CD8-positive, alpha-beta memory T cell (primary cell): ENCODE data around the gene CHADL. TPM values are rescaled to one million over a fixed set of nuclear protein-coding genes. Genes with fewer than 3 reads are reported as not detected.

Experiments
- CTCF ChIA-PET: fragments of 350-600 bp; sonication (Branson Sonifier 250); formaldehyde crosslinking; loops from one replicate; lab custom pipeline; 2021; ENCODE audit warnings: antibody characterized with exemption; lab: Charles Lee
- POLR2A ChIA-PET: fragments of 350-600 bp; sonication (Branson Sonifier 250); formaldehyde crosslinking; loops from one replicate; lab custom pipeline; 2021; ENCODE audit warnings: antibody characterized with exemption; lab: Charles Lee
- DNase-seq, 5 donors: peaks; one replicate each; pipeline versions ENCODE4 v3.0.0 to v3.0.0-alpha.2; 2020 to 2022; ENCODE audit warnings: mixed read lengths in 1 of 5
- H3K27ac ChIP-seq: one replicate; pipeline ENCODE4 v1.7.0; 2013; ENCODE audit warnings: low read depth, mild to moderate bottlenecking, low read length, moderate library complexity
- H3K27me3 ChIP-seq: 2 replicates; pipeline ENCODE4 v1.7.0; 2013; ENCODE audit warnings: low read length, mild to moderate bottlenecking; ENCODE audit not compliant: insufficient read depth, poor library complexity, severe bottlenecking
- H3K36me3 ChIP-seq: 2 replicates; pipeline ENCODE4 v1.7.0; 2013; ENCODE audit warnings: mild to moderate bottlenecking, low read length, moderate library complexity; ENCODE audit not compliant: insufficient read depth
- H3K4me1 ChIP-seq: 2 replicates; pipeline ENCODE4 v1.7.0; 2013; ENCODE audit warnings: mild to moderate bottlenecking, low read length, moderate library complexity; ENCODE audit not compliant: insufficient read depth
- H3K4me3 ChIP-seq: 2 replicates; pipeline ENCODE4 v1.7.0; 2013; ENCODE audit warnings: mild to moderate bottlenecking, low read length
- H3K9me3 ChIP-seq: 2 replicates; pipeline ENCODE4 v1.7.0; 2013; ENCODE audit warnings: mild to moderate bottlenecking, low read length
- H3K27ac Mint-ChIP-seq, 8 donors: one replicate each; pipeline ENCODE4 v1.8.0; 2020 to 2021; ENCODE audit warnings: mixed read lengths in 8 of 8, mild to moderate bottlenecking in 6 of 8, inconsistent platforms in 3 of 8, moderate library complexity in 3 of 8
- H3K27me3 Mint-ChIP-seq, 2 donors: one replicate each; pipeline ENCODE4 v1.8.0; 2020 to 2021; ENCODE audit warnings: mixed read lengths in 2 of 2, mild to moderate bottlenecking in 1 of 2, moderate library complexity in 1 of 2
- H3K36me3 Mint-ChIP-seq, 3 donors: one replicate each; pipeline ENCODE4 v1.8.0; 2020 to 2021; ENCODE audit warnings: mixed read lengths in 3 of 3, inconsistent platforms in 1 of 3, mild to moderate bottlenecking in 1 of 3
- H3K4me1 Mint-ChIP-seq, 3 donors: one replicate each; pipeline ENCODE4 v1.8.0; 2020 to 2021; ENCODE audit warnings: mixed read lengths in 3 of 3, inconsistent platforms in 1 of 3, mild to moderate bottlenecking in 1 of 3
- H3K4me3 Mint-ChIP-seq, 7 donors: one replicate each; pipeline ENCODE4 v1.8.0; 2020 to 2021; ENCODE audit warnings: mixed read lengths in 7 of 7, mild to moderate bottlenecking in 6 of 7, moderate library complexity in 4 of 7, inconsistent platforms in 2 of 7
- H3K9me3 Mint-ChIP-seq, 5 donors: one replicate each; pipeline ENCODE4 v1.8.0; 2020 to 2022; ENCODE audit warnings: mixed read lengths in 5 of 5, mild to moderate bottlenecking in 3 of 5, moderate library complexity in 2 of 5, inconsistent platforms in 1 of 5
- polyA plus RNA-seq: library from polyadenylated mRNA; unstranded; fragments of 300-500 nt; fragmentation: Illumina TruSeq; gene quantifications from one replicate; pipeline ENCODE4 v1.2.3, GENCODE V29; 2021
- total RNA-seq, 2 experiments: library from RNA; stranded (reverse); gene quantifications; one replicate each; pipeline ENCODE4 v1.2.3, GENCODE V29; 2021

CHADL gene
- total and polyA plus RNA-seq, 3 experiments from 2014 or later = 0.16 to 0.70 (median 0.20) TPM

GRCh38 chr22:41254230-41254629 is 13.5 kb upstream of the CHADL start:
- Histone ChIP-seq H3K4me1 (no peaks in the 10 kb centered on the region), H3K36me3 (peaks cover 63% of the 10 kb centered on the region), H3K27ac (no peak overlapping the region), H3K27me3 (no peaks in the 10 kb centered on the region), H3K4me3 (no peak overlapping the region), H3K9me3 (no peaks in the 10 kb centered on the region)
- Mint-ChIP-seq H3K27ac (peak overlapping the region in 2 of 8 donors; percentile 2 to 43), H3K4me3 (no peak overlapping the region), H3K9me3 (no peaks in the 10 kb centered on the region), H3K27me3 (no peaks in the 10 kb centered on the region), H3K4me1 (no peaks in the 10 kb centered on the region), H3K36me3 (peaks cover 4 to 94% (median 5%) of the 10 kb centered on the region in 3 donors)
- DNase-seq = no peak
- POLR2A ChIA-PET = interaction anchor here (0.7 kb wide), 1 partner anchor 91 kb away, joined by 4 read pairs; no protein-coding TSS in a partner anchor
- CTCF ChIA-PET = interaction anchor here (1.6 kb wide), 1 partner anchor 17 kb away, joined by 5 read pairs; no protein-coding TSS in a partner anchor

GRCh38 chr22:41252365-41252764 is 11.6 kb upstream of the CHADL start:
- Histone ChIP-seq H3K27me3 (no peaks in the 10 kb centered on the region), H3K36me3 (peaks cover 51% of the 10 kb centered on the region), H3K4me1 (no peaks in the 10 kb centered on the region), H3K4me3 (no peak overlapping the region), H3K9me3 (no peaks in the 10 kb centered on the region), H3K27ac (no peak overlapping the region)
- peaks cover 4 to 91% (median 8%) of the 10 kb centered on the region in 3 donors for H3K36me3 Mint-ChIP-seq
- POLR2A ChIA-PET = no interaction called here
- H3K4me1 Mint-ChIP-seq = no peaks in the 10 kb centered on the region
- H3K9me3 Mint-ChIP-seq = no peaks in the 10 kb centered on the region
- no peak overlapping the region for H3K4me3 Mint-ChIP-seq
- DNase-seq = no peak
- H3K27me3 Mint-ChIP-seq = no peaks in the 10 kb centered on the region
- H3K27ac Mint-ChIP-seq = no peak overlapping the region
- CTCF ChIA-PET = interaction anchor here (0.9 kb wide), 1 partner anchor 10 kb away, joined by 4 read pairs; no protein-coding TSS in a partner anchor

GRCh38 chr22:41250127-41250526 is 9.4 kb upstream of the CHADL start:
- Mint-ChIP-seq H3K27me3 (no peaks in the 10 kb centered on the region), H3K36me3 (peaks cover 4 to 87% (median 5%) of the 10 kb centered on the region in 3 donors), H3K9me3 (no peaks in the 10 kb centered on the region), H3K27ac (peak overlapping the region in 1 of 8 donors; percentile 36), H3K4me1 (no peaks in the 10 kb centered on the region), H3K4me3 (no peak overlapping the region)
- peaks cover 38% of the 10 kb centered on the region for H3K36me3 ChIP-seq
- no peak overlapping the region for H3K27ac ChIP-seq
- no peaks in the 10 kb centered on the region for H3K4me1 ChIP-seq
- no peak for DNase-seq
- POLR2A ChIA-PET = no interaction called here
- H3K4me3 ChIP-seq = no peak overlapping the region
- CTCF ChIA-PET = no interaction called here
- no peaks in the 10 kb centered on the region for H3K9me3 ChIP-seq
- no peaks in the 10 kb centered on the region for H3K27me3 ChIP-seq

- no peak for DNase-seq
- Mint-ChIP-seq H3K27me3 (no peaks in the 10 kb centered on the region), H3K27ac (no peak overlapping the region), H3K36me3 (peaks cover 4 to 88% (median 6%) of the 10 kb centered on the region in 3 donors), H3K4me1 (no peaks in the 10 kb centered on the region), H3K4me3 (no peak overlapping the region), H3K9me3 (no peaks in the 10 kb centered on the region)
- POLR2A ChIA-PET = no interaction called here
- Histone ChIP-seq H3K4me1 (no peaks in the 10 kb centered on the region), H3K27ac (no peak overlapping the region), H3K27me3 (no peaks in the 10 kb centered on the region), H3K9me3 (no peaks in the 10 kb centered on the region), H3K4me3 (no peak overlapping the region), H3K36me3 (peaks cover 38% of the 10 kb centered on the region)
- CTCF ChIA-PET = interaction anchor here (4.2 kb wide), 1 partner anchor 12 kb away, joined by 16 read pairs; no protein-coding TSS in a partner anchor
These were observed 8.7 kb upstream of the CHADL start for GRCh38 chr22:41249442-41249841.

DNA sequence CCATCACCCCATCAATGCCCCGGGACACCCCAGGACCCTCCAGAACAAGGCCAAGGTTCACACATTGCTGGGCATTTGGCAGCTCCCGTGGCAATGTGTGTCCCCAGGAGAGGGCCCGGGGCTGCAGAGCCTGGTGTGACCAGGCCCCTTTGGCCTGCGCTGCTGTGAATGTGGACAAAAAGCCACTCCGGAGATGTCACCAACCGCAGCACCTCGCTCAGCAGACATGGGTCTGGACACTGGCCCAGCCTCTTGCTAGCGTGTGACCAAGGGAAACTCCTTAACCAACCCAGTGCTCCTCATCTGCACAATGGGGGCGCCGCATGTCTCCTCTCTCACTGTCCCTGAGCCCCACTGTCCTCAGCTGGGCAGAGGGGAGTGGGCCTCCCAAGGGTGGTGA is 8.0 kb upstream of the CHADL start:
- no peak overlapping the region for H3K4me3 Mint-ChIP-seq
- H3K9me3 Mint-ChIP-seq = no peaks in the 10 kb centered on the region
- Histone ChIP-seq H3K27me3 (no peaks in the 10 kb centered on the region), H3K4me3 (no peak overlapping the region), H3K4me1 (no peaks in the 10 kb centered on the region), H3K9me3 (no peaks in the 10 kb centered on the region), H3K36me3 (peaks cover 32% of the 10 kb centered on the region), H3K27ac (no peak overlapping the region)
- no peaks in the 10 kb centered on the region for H3K27me3 Mint-ChIP-seq
- POLR2A ChIA-PET = interaction anchor here (0.5 kb wide), 1 partner anchor 11 kb away, joined by 6 read pairs; no protein-coding TSS in a partner anchor
- no peak for DNase-seq
- no peaks in the 10 kb centered on the region for H3K4me1 Mint-ChIP-seq
- H3K36me3 Mint-ChIP-seq = peaks cover 0 to 84% (median 6%) of the 10 kb centered on the region in 3 donors
- H3K27ac Mint-ChIP-seq = no peak overlapping the region
- CTCF ChIA-PET = interaction anchor here (4.2 kb wide), 1 partner anchor 11 kb away, joined by 16 read pairs; no protein-coding TSS in a partner anchor

GRCh38 chr22:41248314-41248713 is 7.6 kb upstream of the CHADL start:
- ChIA-PET CTCF (interaction anchor here (4.2 kb wide), 1 partner anchor 11 kb away, joined by 16 read pairs; no protein-coding TSS in a partner anchor), POLR2A (interaction anchor here (0.5 kb wide), 1 partner anchor 11 kb away, joined by 6 read pairs; no protein-coding TSS in a partner anchor)
- H3K27me3 ChIP-seq = no peaks in the 10 kb centered on the region
- Mint-ChIP-seq H3K4me1 (no peaks in the 10 kb centered on the region), H3K27me3 (no peaks in the 10 kb centered on the region), H3K9me3 (no peaks in the 10 kb centered on the region), H3K36me3 (peaks cover 0 to 80% (median 6%) of the 10 kb centered on the region in 3 donors), H3K27ac (no peak overlapping the region), H3K4me3 (no peak overlapping the region)
- H3K4me3 ChIP-seq = no peak overlapping the region
- H3K9me3 ChIP-seq = no peaks in the 10 kb centered on the region
- no peak for DNase-seq
- peaks cover 29% of the 10 kb centered on the region for H3K36me3 ChIP-seq
- no peaks in the 10 kb centered on the region for H3K4me1 ChIP-seq
- no peak overlapping the region for H3K27ac ChIP-seq

DNA sequence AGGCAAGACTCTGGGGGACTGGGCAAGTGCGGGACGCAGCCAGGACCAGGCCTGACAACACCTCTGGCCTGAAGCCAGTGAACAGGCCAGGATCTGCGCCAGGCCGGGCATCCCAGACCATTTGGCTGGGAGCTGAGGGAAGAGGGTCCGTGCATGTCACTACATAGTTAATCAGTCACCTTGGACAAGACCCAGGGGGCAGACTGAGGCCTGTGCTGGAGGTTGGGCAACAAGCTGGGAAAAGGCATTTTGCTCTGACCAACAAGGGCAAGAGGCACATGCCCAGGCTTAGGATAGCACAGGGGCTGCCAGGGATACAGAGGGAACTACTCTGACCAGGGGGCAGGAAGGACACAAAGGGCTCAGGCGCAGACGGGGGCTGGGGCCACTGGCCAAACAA is 7.0 kb upstream of the CHADL start:
- Mint-ChIP-seq H3K27me3 (no peaks in the 10 kb centered on the region), H3K4me1 (no peaks in the 10 kb centered on the region)

DNA sequence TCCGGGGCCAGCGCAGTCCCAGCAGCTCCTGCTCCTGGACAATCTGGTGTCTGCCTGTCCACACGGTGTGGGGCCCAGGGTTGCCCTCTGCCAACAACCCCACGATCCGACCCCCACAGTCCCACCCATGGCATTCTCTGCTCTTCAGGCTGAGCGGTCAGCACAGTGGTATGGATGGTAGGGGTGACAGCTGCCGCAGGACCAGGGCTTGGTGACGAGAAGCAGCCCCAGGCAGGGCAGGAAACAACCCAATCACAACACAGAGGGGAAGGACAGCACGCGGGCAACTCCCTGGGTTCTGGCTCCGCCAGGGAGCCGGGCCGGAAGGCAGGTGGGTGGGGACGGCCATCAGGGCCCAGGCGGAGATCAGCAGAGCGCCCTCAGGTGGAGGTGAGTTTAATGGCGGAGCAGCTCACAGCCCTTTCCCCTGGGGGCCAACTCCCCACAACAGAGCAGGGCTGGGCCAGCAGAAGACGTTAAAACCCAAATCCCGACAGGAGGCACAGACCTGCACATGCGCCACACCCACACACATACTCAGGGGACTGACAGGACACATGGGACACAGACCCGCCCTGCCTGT is 5.3 kb upstream of the CHADL start:
- Mint-ChIP-seq H3K27me3 (no peaks in the 10 kb centered on the region), H3K27ac (no peak overlapping the region), H3K4me3 (no peak overlapping the region), H3K36me3 (peaks cover 0 to 58% (median 4%) of the 10 kb centered on the region in 3 donors), H3K4me1 (no peaks in the 10 kb centered on the region), H3K9me3 (no peaks in the 10 kb centered on the region)
- H3K4me1 ChIP-seq = no peaks in the 10 kb centered on the region
- no peaks in the 10 kb centered on the region for H3K27me3 ChIP-seq
- no peak overlapping the region for H3K4me3 ChIP-seq
- no peak overlapping the region for H3K27ac ChIP-seq
- ChIA-PET POLR2A (no interaction called here), CTCF (interaction anchor here (4.2 kb wide), 1 partner anchor 9 kb away, joined by 16 read pairs; no protein-coding TSS in a partner anchor)
- H3K36me3 ChIP-seq = peaks cover 23% of the 10 kb centered on the region
- no peak for DNase-seq
- no peaks in the 10 kb centered on the region for H3K9me3 ChIP-seq

More for the DNA sequence above, 7.0 kb upstream of the CHADL start:
- Histone ChIP-seq H3K27ac (no peak overlapping the region), H3K27me3 (no peaks in the 10 kb centered on the region), H3K4me1 (no peaks in the 10 kb centered on the region), H3K9me3 (no peaks in the 10 kb centered on the region), H3K4me3 (no peak overlapping the region), H3K36me3 (peaks cover 24% of the 10 kb centered on the region)
- Mint-ChIP-seq H3K4me3 (no peak overlapping the region), H3K27ac (peak overlapping the region in 2 of 8 donors; percentile 52 to 72), H3K9me3 (no peaks in the 10 kb centered on the region), H3K36me3 (peaks cover 0 to 74% (median 6%) of the 10 kb centered on the region in 3 donors)
- ChIA-PET CTCF (interaction anchor here (1.2 to 4.2 kb wide), 2 partner anchors 10 to 325 kb away, joined by 4 to 16 read pairs; no protein-coding TSS in a partner anchor), POLR2A (no interaction called here)
- no peak for DNase-seq
